AG10803 (cell line): ENCODE results near the gene SSBP1.
"Not testable (repeated sequence)": the region's sequence is repeated elsewhere in the genome, so short reads cannot be mapped to it uniquely, and the experiment has no call there.

Source experiments
- DNase-seq: peaks from one replicate; pipeline ENCODE4 v3.0.0; 2010; ENCODE audit warnings: low read depth
- H3K4me3 ChIP-seq: 2 replicates; pipeline ENCODE4 v1.5.1; 2011; ENCODE audit warnings: mild to moderate bottlenecking, low read length, control low read depth
- CTCF ChIP-seq: conservative IDR thresholded peaks from 2 replicates; pipeline ENCODE4 v1.5.1; 2011; ENCODE audit warnings: mild to moderate bottlenecking, low read length, control low read depth, inconsistent platforms

SSBP1 gene

DNA sequence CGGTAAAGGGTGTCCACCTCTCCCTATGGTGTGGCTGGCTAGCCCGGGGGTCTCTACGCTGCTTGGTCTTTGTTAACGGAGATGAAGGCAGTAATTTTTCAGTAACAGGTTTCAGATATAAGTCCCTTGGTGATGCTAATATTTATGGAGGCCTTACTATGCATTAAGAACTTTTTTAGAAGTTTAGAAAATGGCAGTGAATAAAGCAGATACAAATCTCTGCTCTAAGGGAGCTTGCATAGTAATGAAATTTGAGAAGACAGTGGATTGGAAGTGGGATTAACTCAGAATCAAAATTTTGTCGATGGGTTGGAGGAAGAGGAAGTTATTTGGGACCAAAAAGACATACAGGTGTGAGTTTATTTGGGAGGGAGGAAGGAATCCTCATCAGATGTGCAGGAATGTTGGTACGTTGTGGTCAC lies 445 bp downstream of the SSBP1 start:
- TF ChIP-seq CTCF, result no peak; the same call in 1 of the 2 replicates
- no peak for DNase-seq
- peak overlapping the region; percentile 95 for H3K4me3 ChIP-seq

- no peak for DNase-seq
- no peak for TF ChIP-seq CTCF
- H3K4me3 ChIP-seq, result peak overlapping the region; percentile 95
Measured at GRCh38 chr7:141739250-141739649, 1.1 kb downstream of the SSBP1 start.

GRCh38 chr7:141742229-141742628 lies 4.1 kb downstream of the SSBP1 start:
- no peak overlapping the region for H3K4me3 ChIP-seq
- no peak for DNase-seq
- TF ChIP-seq CTCF, result no peak

DNA sequence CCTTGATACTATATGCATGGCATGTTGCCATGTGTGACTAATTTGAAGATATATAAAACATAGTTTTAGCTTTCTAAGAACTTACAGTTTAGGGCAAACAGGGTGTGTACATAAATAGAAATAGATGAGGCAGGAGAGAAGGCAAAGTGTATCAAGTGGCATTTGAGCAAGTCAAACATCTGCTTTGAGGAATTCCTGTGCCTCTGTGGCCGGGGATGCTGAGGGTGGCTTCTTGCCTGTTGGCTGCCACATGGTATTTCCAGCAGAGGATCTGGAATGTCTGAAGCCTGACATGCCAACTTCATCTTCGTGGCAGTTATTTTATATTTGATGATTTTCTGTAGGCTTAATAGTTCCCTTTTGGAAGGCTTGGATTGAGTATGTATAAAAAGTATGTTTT lies 6.0 kb downstream of the SSBP1 start:
- no peak overlapping the region for H3K4me3 ChIP-seq
- TF ChIP-seq CTCF, result no peak
- no peak for DNase-seq

GRCh38 chr7:141748396-141748795 lies 10.2 kb downstream of the SSBP1 start:
- H3K4me3 ChIP-seq, result no peak overlapping the region
- no peak for DNase-seq
- TF ChIP-seq CTCF, result no peak

DNA sequence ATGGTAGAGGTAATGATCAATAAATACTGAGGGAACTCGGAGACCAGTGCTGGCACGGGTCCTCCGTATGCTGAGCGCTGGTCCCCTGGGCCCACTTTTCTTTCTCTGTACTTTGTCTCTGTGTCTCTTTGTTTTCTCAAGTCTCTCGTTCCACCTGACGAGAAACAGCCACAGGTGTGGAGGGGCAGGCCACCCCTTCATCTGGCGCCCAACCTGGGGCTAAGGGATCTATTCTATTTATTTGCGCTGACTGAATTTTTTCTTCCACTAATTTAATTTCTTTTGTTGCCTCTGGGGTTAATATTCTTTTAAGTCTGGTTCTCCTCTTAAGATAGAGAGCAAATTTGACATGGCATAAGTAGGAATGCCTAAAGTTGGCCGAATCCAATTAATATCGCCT lies 13.7 kb downstream of the SSBP1 start:
- H3K4me3 ChIP-seq, result not testable (repeated sequence)
- DNase-seq, result peak; percentile 4

GRCh38 chr7:141752634-141753033 lies 14.5 kb downstream of the SSBP1 start:
- peak; percentile 34; the same call in 1 of the 2 replicates for TF ChIP-seq CTCF
- no peak for DNase-seq
- no peak overlapping the region for H3K4me3 ChIP-seq

- peak; percentile 45 for TF ChIP-seq CTCF
- DNase-seq, result peak; percentile 9
- no peak overlapping the region for H3K4me3 ChIP-seq
Measured at GRCh38 chr7:141754939-141755338, 16.8 kb downstream of the SSBP1 start.
